Endothelial cell (in vitro differentiated cells): Measurements from ENCODE around the gene CA7. TPM values are rescaled to one million over a fixed set of nuclear protein-coding genes. Genes with fewer than 3 reads are reported as not detected.

Source experiments
- DNase-seq: peaks from one replicate; pipeline ENCODE4 v3.0.0; 2021; ENCODE audit warnings: low spot score
- H3K27ac Mint-ChIP-seq: one replicate; pipeline ENCODE4 v1.8.0; 2021; ENCODE audit warnings: mixed read lengths, inconsistent platforms; ENCODE audit not compliant: unreplicated experiment
- H3K27me3 Mint-ChIP-seq: one replicate; pipeline ENCODE4 v1.8.0; 2021; ENCODE audit warnings: mild to moderate bottlenecking, moderate library complexity, mixed read lengths, inconsistent platforms; ENCODE audit not compliant: unreplicated experiment
- H3K36me3 Mint-ChIP-seq: one replicate; pipeline ENCODE4 v1.8.0; 2021; ENCODE audit warnings: mild to moderate bottlenecking, low read depth, mixed read lengths, inconsistent platforms; ENCODE audit not compliant: unreplicated experiment
- H3K4me1 Mint-ChIP-seq: one replicate; pipeline ENCODE4 v1.8.0; 2021; ENCODE audit warnings: mild to moderate bottlenecking, mixed read lengths, inconsistent platforms; ENCODE audit not compliant: unreplicated experiment
- H3K4me3 Mint-ChIP-seq: one replicate; pipeline ENCODE4 v1.8.0; 2021; ENCODE audit warnings: mild to moderate bottlenecking, mixed read lengths, inconsistent platforms; ENCODE audit not compliant: unreplicated experiment
- H3K9me3 Mint-ChIP-seq: one replicate; pipeline ENCODE4 v1.8.0; 2021; ENCODE audit warnings: mixed read lengths, inconsistent platforms; ENCODE audit not compliant: unreplicated experiment
- total RNA-seq: library from RNA; stranded (reverse); fragmentation: NEBNext Ultra II Directional; extraction: Animal tissue kit (Norgen Biotek cat#: 25700); gene quantifications from one replicate; pipeline ENCODE4 v1.2.1, GENCODE V29; 2021; ENCODE audit not compliant: unreplicated experiment
- TF ChIP-seq, protein P1 (sequence below): fragments of 200-600 bp; sonication (generic); IDR thresholded peaks from one replicate; pipeline ENCODE4 v1.5.0; 2021; ENCODE audit warnings: antibody characterized with exemption; ENCODE audit not compliant: unreplicated experiment

CA7 gene
- total RNA-seq, 1 donor from 2014 or later: not detected

DNA sequence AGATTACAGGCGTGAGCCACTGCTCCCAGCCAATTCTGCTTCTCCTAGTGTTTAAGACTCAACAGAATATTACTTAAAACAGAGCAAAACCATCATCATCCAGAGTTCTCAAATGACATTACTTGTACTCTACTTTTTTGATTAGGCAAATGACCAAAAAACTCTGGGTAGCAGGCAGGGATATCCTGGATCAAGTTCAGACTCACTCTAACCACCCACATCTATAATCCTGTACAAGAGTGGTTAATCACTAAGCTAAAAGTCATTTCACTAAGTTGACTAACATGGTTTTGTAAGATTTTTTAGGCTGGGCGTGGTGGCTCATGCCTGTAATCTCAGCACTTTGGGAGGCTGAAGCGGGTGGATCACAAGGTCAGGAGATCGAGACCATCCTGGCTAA lies 20.2 kb upstream of the CA7 start:
- H3K27ac Mint-ChIP-seq: no peak overlapping the region
- TF ChIP-seq, protein P1, sequence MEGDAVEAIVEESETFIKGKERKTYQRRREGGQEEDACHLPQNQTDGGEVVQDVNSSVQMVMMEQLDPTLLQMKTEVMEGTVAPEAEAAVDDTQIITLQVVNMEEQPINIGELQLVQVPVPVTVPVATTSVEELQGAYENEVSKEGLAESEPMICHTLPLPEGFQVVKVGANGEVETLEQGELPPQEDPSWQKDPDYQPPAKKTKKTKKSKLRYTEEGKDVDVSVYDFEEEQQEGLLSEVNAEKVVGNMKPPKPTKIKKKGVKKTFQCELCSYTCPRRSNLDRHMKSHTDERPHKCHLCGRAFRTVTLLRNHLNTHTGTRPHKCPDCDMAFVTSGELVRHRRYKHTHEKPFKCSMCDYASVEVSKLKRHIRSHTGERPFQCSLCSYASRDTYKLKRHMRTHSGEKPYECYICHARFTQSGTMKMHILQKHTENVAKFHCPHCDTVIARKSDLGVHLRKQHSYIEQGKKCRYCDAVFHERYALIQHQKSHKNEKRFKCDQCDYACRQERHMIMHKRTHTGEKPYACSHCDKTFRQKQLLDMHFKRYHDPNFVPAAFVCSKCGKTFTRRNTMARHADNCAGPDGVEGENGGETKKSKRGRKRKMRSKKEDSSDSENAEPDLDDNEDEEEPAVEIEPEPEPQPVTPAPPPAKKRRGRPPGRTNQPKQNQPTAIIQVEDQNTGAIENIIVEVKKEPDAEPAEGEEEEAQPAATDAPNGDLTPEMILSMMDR: no peak
- H3K27me3 Mint-ChIP-seq: peaks cover 3% of the 10 kb centered on the region
- peaks cover under 1% of the 10 kb centered on the region for H3K4me1 Mint-ChIP-seq
- H3K36me3 Mint-ChIP-seq: peaks cover 17% of the 10 kb centered on the region
- H3K9me3 Mint-ChIP-seq: no peaks in the 10 kb centered on the region
- DNase-seq: no peak
- H3K4me3 Mint-ChIP-seq: no peak overlapping the region

DNA sequence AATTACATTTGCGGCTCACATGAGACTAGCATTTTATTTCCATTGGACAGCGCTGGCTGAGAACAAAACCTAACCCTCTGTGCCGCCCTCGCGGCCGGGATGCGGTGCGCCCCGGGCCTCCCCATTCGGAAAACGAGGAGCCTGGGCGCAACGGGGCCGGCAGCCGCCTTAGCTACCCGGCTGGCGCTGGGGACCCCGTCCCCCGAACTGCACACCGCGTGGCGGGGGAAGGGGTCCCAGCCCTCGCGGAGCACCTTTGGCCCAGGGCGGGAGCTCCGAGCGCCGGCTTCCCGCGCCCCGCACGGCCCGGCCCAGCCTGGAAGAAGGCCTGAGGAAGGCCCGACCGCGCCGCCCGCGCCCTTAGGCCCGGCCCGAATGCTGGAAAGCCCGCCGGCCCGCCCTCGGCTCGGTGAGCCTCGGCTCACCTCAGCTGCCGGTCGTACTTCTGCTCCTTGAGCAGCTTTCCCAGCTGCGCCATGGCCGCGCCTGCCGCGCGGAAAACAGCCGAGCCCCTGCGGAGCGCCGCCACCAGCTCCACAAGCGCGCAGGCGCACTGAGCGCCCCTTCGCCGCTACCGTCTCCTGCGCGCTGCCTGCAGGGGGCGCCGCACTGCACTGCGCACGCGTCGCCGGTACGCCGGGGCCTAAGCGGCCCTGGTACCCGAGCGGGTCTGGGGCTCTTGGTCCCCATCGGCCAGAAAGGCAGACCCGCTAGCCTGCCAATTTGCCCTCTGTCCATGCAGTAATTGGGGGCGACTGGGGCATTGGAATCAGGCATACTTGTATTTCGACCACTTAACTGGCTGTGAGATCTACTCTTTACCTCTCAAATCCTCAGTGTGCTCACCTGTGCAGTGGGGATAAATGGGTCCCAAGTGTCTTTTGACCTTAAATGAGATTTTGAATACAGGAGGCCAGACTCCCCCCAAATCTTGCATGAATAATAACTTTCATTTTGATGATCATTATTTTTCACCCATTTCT lies 13.5 kb upstream of the CA7 start, which contains the start of gene NAE1:
Gene NAE1, minus strand, starts transcription at position 555 of the 983 bp plus-strand sequence. Its CDS starts 77 bp downstream, at position 478.
- H3K9me3 Mint-ChIP-seq: no peaks in the 10 kb centered on the region
- H3K36me3 Mint-ChIP-seq: peaks cover 10% of the 10 kb centered on the region
- H3K4me1 Mint-ChIP-seq: peaks cover 12% of the 10 kb centered on the region
- peak within 1 kb of the TSS; percentile 77 for H3K4me3 Mint-ChIP-seq
- DNase-seq: peak; percentile 97
- H3K27me3 Mint-ChIP-seq: no peaks in the 10 kb centered on the region
- no peak within 1 kb of the TSS for H3K27ac Mint-ChIP-seq
- TF ChIP-seq, protein P1: peak; percentile 88

DNA sequence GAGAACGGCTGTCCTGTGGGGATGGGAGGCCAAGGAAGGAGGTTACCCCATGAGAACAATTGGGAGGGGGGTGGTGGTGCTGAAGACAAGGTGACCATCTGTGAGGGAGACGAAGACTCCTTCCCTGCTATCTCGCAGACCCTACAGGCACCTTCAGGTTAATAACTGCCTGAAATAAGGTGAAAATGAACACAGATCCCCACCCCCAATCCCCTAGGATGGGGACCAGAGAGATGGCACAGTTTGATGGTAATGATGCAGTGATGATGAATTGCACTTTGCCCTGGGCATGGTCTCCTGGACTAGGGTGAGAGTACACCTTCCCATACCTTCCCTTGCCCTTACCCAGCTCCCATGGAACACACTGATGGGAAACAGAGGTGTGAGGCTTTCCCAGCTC lies 12.0 kb upstream of the CA7 start:
- Mint-ChIP-seq H3K27ac (no peak overlapping the region), H3K27me3 (no peaks in the 10 kb centered on the region)
- no peak for DNase-seq

DNA sequence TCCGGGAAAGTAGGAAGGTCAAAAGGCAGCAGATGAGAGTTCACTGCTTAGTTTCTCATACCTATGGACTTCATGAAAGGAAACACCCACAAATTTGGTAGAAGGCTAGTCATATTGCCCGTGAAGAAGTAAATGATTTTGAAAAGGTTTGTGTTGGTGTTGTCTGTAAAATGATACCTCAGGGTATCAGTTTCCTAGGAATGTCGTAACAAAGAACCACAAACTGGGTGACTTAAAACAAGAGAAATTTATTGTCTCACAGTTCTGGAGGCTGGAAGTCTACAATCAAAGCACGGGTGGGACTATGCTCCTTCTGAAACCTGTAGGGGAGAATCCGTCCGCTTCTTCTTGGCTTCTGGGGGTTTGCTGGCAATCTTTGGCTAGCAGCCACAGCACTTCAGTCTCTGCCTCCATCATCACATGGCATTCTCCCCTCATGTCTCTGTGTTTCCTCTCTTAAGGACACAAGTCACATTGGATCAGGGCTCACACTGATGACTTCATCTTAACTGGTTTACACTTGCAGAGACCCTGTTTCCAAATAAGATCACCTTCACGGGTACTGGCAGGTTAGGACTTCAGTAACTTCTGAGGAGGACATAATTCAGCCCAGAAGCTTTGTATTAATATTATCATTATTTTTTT lies 11.4 kb upstream of the CA7 start:
- no peak for DNase-seq
- Mint-ChIP-seq H3K9me3 (no peaks in the 10 kb centered on the region), H3K27me3 (no peaks in the 10 kb centered on the region), H3K27ac (no peak overlapping the region), H3K36me3 (peaks cover 3% of the 10 kb centered on the region), H3K4me1 (peaks cover 14% of the 10 kb centered on the region), H3K4me3 (no peak overlapping the region)
- TF ChIP-seq, protein P1: no peak

More for the DNA sequence above, 12.0 kb upstream of the CA7 start:
- peaks cover 14% of the 10 kb centered on the region for H3K4me1 Mint-ChIP-seq
- no peak overlapping the region for H3K4me3 Mint-ChIP-seq
- TF ChIP-seq, protein P1: no peak
- H3K36me3 Mint-ChIP-seq: peaks cover 5% of the 10 kb centered on the region
- H3K9me3 Mint-ChIP-seq: no peaks in the 10 kb centered on the region
